Upper lobe of left lung (tissue), 6 donors: Measurements from ENCODE around the gene AQP12A. TPM values are rescaled to one million over a fixed set of nuclear protein-coding genes. Genes with fewer than 3 reads are reported as not detected.
"Not testable (repeated sequence)": the region's sequence is repeated elsewhere in the genome, so short reads cannot be mapped to it uniquely, and the experiment has no call there.

ENCODE experiments used
- ATAC-seq, 2 donors: fragments of 200-7000 bp; cut with Tn5 transposase; one replicate each; pipeline ENCODE4 v1.9.1; 2022; ENCODE audit warnings: mild to moderate bottlenecking in 2 of 2, moderate library complexity in 2 of 2; ENCODE audit not compliant: low FRiP score in 2 of 2
- DNase-seq, 2 donors: peaks; one replicate each; pipeline ENCODE4 v3.0.0-alpha.2; 2019 to 2020
- H3K27ac ChIP-seq, 4 donors: fragments of 200-600 bp; sonication (generic); one replicate each; pipeline ENCODE4 v1.5.1; 2016 to 2019
- H3K27me3 ChIP-seq, 4 donors: fragments of 200-600 bp; sonication (generic); one replicate each; pipeline ENCODE4 v1.5.1; 2017 to 2019
- H3K36me3 ChIP-seq, 4 donors: fragments of 200-600 bp; sonication (generic); one replicate each; pipeline ENCODE4 v1.5.1; 2016 to 2019
- H3K4me1 ChIP-seq, 4 donors: fragments of 200-600 bp; sonication (generic); one replicate each; pipeline ENCODE4 v1.5.1; 2018 to 2019
- H3K4me3 ChIP-seq, 4 donors: fragments of 200-600 bp; sonication (generic); one replicate each; pipeline ENCODE4 v1.5.1; 2017 to 2019; ENCODE audit warnings: mild to moderate bottlenecking in 2 of 4, moderate library complexity in 1 of 4
- H3K9me3 ChIP-seq, 4 donors: fragments of 200-600 bp; sonication (generic); one replicate each; pipeline ENCODE4 v1.5.1; 2018 to 2019
- EP300 ChIP-seq, 4 donors: sonication (generic); formaldehyde crosslinking; IDR thresholded peaks; one replicate each; pipeline ENCODE4 v1.5.1; 2017; ENCODE audit warnings: antibody characterized with exemption in 4 of 4, control low read depth in 2 of 4
- POLR2A ChIP-seq, 4 donors: fragments of 450-650 bp; IDR thresholded peaks; one replicate each; pipeline ENCODE4 v1.5.1; 2016 to 2017; ENCODE audit warnings: antibody characterized with exemption in 4 of 4, mild to moderate bottlenecking in 2 of 4
- POLR2AphosphoS5 ChIP-seq, 2 donors: sonication (generic); formaldehyde crosslinking; IDR thresholded peaks; one replicate each; pipeline ENCODE4 v1.5.1; 2017; ENCODE audit warnings: antibody characterized with exemption in 2 of 2
- WGBS, 2 donors: methylation state at CpG; one replicate each; pipeline ENCODE4 v1.1.5; 2017 to 2018; 5-methylcytosine and 5-hydroxymethylcytosine counted together
- total RNA-seq, 6 donors: library from RNA; depleted of rRNA in 4 of 6; stranded (reverse); fragments of >200 nt in 4 of 6; gene quantifications; one replicate each; pipeline versions ENCODE4 v1.1.0 to v1.2.1, GENCODE V29; 2016 to 2021
- TF ChIP-seq, protein P1 (sequence below), 6 experiments: fragments of 450-650 bp in 4 of 6; fragments of 200-600 bp in 2 of 6; sonication (generic) in 2 of 6; IDR thresholded peaks; one replicate each; pipeline ENCODE4 v1.5.1; 2016 to 2019; ENCODE audit warnings: antibody characterized with exemption in 6 of 6
- donor health status: DM: no; HTN: no; CAD: no; lungs with moderate emphysema.
- donor health status: DM: no; HTN: yes; CAD: no; lungs with severe emphysema.

Gene AQP12A
- total RNA-seq, 6 donors from 2014 or later, result not detected

DNA sequence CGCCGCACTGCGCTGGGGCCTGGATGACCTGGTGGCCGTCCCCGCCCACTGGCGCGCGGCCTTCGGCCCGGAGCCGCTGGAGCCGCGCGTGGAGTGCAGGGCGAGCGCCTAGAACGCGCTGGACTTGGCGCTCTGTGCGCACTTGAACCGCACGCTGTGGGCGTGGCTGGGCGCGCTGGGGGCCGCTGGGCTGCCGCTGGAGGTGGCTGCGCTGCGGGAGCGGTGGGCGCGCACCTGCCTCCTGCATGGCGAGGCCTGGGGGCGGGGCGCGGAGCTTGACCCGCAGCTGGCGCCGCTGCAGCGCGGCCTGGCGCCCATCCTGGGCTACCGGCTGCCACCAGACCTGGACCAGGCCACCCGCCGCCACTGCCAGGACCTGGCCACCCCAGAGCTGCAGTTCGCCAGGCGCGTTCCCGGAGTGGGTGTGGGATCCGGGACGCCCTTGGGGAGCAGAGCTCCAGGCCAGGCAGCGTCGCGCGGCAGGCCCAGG is 18.9 kb upstream of the AQP12A start:
- TF ChIP-seq POLR2AphosphoS5 (IDR thresholded peaks at IDR 0.05) (no peak), POLR2A (IDR thresholded peaks at IDR 0.05) (no peak), EP300 (IDR thresholded peaks at IDR 0.05) (no peak)
- TF ChIP-seq, protein P1, sequence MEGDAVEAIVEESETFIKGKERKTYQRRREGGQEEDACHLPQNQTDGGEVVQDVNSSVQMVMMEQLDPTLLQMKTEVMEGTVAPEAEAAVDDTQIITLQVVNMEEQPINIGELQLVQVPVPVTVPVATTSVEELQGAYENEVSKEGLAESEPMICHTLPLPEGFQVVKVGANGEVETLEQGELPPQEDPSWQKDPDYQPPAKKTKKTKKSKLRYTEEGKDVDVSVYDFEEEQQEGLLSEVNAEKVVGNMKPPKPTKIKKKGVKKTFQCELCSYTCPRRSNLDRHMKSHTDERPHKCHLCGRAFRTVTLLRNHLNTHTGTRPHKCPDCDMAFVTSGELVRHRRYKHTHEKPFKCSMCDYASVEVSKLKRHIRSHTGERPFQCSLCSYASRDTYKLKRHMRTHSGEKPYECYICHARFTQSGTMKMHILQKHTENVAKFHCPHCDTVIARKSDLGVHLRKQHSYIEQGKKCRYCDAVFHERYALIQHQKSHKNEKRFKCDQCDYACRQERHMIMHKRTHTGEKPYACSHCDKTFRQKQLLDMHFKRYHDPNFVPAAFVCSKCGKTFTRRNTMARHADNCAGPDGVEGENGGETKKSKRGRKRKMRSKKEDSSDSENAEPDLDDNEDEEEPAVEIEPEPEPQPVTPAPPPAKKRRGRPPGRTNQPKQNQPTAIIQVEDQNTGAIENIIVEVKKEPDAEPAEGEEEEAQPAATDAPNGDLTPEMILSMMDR (IDR thresholded peaks at IDR 0.05), result no peak
- Histone ChIP-seq H3K27me3 (peaks cover 0 to 15% (median 4%) of the 10 kb centered on the region in 4 donors), H3K4me3 (no peak overlapping the region), H3K4me1 (peaks cover 0 to 8% (median 0%) of the 10 kb centered on the region in 4 donors), H3K36me3 (no peaks in the 10 kb centered on the region), H3K9me3 (no peaks in the 10 kb centered on the region), H3K27ac (no peak overlapping the region)
- 15 to 47% methylated on average over 3 to 13 of the region's 55 CpGs for WGBS, 2 donors
- DNase-seq, result peak in 1 of 2 donors; percentile 83
- no peak for ATAC-seq

DNA sequence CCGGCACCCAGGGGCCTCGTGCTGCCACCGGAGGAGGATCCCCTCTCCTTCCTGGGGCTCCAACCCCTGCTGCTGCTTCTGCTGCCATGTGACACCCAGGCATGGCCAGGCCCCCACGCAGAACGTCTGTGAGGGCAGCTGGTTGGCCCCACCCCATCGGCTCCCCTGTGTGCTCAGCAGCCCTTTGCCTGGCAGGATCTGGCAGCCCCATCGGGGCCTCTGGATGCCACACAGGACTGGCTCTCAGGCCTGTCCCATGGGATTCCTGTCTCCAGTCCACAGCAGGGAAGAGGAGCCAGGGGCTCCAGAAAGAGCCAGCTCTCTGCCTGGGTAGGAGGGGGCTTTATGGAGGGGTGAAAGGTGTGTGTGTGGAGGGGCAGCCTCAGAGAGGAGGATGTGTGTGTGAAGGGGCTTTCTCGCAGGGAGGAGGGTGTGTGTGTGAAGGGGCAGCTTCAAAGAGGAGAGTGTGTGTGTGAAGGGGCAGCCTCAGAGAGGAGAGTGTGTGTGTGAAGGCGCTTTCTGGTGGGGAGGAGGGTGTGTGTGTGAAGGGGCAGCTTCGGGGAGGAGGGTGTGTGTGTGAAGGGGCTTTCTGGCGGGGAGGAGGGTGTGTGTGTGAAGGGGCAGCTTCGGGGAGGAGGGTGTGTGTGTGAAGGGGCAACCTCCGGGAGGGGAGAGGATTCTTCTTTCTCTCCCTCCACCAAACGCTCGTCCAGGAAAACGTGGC is 17.0 kb upstream of the AQP12A start:
- not testable (repeated sequence) for H3K4me3 ChIP-seq, H3K4me1 ChIP-seq, ATAC-seq, H3K9me3 ChIP-seq, H3K36me3 ChIP-seq, H3K27ac ChIP-seq
- peak in 1 of 2 donors; percentile 46 for DNase-seq
- peaks cover 0 to 15% (median 4%) of the 10 kb centered on the region in 4 donors for H3K27me3 ChIP-seq
- WGBS, 2 donors, result 18 to 19% methylated on average over 8 to 9 of the region's 16 CpGs

DNA sequence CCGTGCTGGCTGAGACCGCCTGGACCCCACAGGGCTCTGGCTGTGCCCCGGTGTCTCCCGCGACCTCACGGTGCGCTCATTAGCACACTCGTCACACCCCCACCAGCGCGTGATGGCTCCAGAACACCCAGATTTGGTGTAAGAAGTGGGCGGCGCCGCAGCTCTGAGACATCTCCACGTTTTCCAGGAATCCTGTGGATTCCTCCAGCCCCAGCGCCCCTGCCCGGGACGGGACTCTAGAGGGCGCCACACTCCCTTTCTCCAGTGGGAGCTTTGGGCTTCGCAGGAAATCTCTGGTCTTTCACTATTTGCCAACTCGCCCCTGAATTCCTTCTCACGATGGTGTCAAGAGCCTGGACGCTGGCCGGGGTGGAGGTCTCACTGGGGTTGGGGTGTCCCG is 16.3 kb upstream of the AQP12A start:
- not testable (repeated sequence) for DNase-seq, H3K27ac ChIP-seq, H3K9me3 ChIP-seq, H3K36me3 ChIP-seq, H3K4me1 ChIP-seq, H3K4me3 ChIP-seq
- peaks cover 0 to 15% (median 4%) of the 10 kb centered on the region in 4 donors for H3K27me3 ChIP-seq
- no CpG with 5 or more reads among the region's 24 CpGs for WGBS, 2 donors
- peak in 1 of 2 donors; percentile 37 for ATAC-seq

DNA sequence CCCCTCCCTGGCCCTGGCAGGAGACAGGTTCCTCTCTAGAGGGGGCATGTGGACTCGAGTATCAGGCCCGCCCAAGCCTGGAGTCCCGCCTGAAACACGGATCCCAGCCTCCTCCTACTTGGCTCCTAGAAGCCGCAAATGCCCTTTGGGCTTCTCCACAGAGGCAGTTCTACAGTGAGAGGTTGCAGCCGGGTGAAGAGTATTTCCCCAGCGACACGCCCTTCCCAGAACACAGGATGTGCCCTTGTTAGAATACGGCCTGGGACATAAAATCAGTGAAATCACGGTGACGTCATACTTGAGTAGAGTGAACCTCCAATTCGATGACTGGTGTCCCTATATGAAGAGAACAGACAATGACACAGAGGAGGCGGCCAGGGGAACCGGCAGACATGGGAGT is 13.6 kb upstream of the AQP12A start:
- ATAC-seq, result not testable (repeated sequence)

DNA sequence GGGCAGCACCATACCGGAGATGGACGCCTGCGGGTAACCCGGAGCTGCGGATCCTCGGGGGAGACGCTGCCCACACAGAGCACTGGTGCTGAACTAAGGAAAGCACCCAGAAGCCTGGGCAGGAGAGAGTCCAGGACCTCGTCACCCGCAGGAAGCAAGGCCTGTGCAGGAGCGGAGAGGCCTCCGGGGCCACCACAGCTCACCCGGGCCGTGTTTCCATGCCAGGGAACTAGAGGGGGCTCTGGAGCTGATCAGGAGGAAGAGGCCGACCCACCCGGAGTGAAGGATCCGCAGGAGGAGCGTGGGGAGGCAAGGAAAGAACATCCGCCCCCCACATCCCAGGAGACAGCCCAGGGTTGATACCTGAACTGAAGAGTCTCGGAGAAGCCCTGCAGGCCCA is 12.8 kb upstream of the AQP12A start:
- H3K27me3 ChIP-seq, DNase-seq, ATAC-seq, H3K27ac ChIP-seq, H3K4me1 ChIP-seq, H3K9me3 ChIP-seq, H3K36me3 ChIP-seq, H3K4me3 ChIP-seq: not testable (repeated sequence)
- WGBS, 2 donors, result no CpG with 5 or more reads among the region's 19 CpGs

More for the DNA sequence above, 13.6 kb upstream of the AQP12A start:
- H3K27ac ChIP-seq, H3K9me3 ChIP-seq, DNase-seq, H3K4me1 ChIP-seq, H3K4me3 ChIP-seq, H3K36me3 ChIP-seq, H3K27me3 ChIP-seq: not testable (repeated sequence)
- WGBS, 2 donors, result 85% methylated on average over 4 of the region's 14 CpGs; no CpG with 5 or more reads in 1 of the 2 donors

DNA sequence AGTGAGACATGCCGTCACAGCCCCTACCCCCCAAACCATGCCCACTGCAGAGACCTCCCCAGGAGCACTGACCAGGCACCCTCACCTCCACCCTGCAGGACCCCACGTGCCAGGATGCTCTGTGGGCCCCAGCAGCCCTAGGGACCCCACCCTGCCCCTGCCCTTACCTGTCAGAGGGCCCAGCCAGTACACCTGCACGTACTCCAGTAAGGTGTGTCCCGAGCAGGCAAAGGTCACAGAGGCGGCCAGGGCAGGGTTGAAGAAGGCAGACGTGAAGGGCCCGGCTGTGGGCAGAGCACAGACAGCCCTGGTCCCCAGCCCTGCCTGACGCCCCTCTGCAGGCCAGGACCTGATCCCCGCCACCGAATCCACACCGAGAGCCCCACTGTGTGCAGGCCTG is 11.5 kb upstream of the AQP12A start:
- H3K27ac ChIP-seq, H3K4me1 ChIP-seq, H3K9me3 ChIP-seq, DNase-seq, ATAC-seq, H3K36me3 ChIP-seq, H3K27me3 ChIP-seq, H3K4me3 ChIP-seq: not testable (repeated sequence)
- WGBS, 2 donors, result 77% methylated on average over 2 of the region's 11 CpGs; no CpG with 5 or more reads in 1 of the 2 donors

DNA sequence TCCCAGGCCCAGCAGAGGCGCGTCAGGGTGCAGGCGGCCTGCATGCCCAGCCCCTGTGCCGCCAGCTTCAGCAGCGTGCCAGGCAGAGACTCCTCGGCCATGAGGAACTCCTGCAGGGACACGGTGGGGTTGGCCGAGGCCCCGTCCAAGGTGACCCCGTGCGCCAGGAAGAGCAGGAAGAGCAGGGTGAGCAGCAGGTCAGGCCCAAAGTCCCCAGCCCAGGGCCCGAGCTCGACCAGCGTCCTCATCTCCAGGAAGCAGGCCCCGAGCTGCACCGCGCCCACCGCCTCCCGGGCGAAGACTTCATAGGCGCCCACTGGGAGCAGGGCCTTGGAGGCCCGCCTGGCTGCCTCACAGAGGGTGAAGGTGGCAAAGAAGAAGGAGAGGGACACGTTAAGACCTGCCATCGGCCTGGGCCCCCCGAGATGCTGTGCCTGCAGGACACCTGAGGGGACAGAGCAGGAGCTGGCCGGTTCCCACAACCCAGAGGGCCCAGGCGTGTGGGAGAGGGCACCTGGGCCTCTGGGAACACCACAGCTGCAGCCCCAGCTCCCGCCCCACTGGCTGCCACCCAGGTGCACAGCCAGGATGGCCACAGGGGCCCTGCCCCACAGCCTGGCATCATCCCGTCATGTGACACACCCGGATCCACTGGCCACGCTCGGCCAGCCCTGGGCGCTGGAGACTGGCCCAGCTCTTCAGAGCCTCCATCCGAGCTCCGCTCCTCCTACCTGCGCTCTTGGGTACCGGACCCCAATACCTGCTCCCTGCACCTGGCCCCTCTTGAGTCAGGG is 9.0 kb upstream of the AQP12A start, which contains the start of gene AQP12B:
Gene AQP12B (minus strand): TSS at position 455 of the 794 bp plus-strand sequence. CDS start 48 bp downstream, at position 407.
- H3K36me3 ChIP-seq, result not testable (repeated sequence)
- ATAC-seq (peak in 1 of 2 donors; percentile 7), DNase-seq (peak in 1 of 2 donors; percentile 80)

DNA sequence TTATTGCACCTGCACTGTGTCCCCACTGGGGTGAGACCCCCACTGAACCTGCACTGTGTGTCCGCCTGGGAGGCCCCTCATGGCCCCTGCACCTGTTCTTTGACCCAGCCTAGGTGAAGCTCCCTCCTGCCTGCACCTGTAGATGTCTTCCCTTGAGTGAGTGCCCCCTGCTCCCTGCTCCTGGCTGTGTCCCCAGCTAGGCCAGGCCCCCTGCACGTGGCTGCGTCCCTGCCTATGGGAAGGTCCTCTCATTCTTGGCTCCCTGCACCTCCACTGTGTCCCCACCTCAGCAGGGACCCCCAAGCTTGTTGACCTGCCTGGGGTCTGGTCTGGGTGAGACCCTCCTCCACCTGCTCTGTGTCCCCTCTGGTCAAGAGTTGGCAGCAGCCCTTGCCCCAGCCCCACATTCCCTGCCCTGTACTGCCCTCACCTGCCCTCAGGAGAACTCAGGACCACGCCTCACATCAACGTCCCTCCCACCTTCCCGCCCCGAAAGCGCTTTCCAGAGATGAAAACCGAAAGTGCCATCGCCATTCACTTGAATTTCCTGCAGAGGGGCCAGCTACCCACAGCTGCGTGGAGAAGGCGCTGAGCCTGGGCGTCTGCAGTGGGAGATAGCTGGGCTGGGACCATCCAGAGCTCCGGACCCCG is 8.2 kb upstream of the AQP12A start:
- not testable (repeated sequence) for H3K36me3 ChIP-seq, H3K27me3 ChIP-seq, H3K4me1 ChIP-seq, H3K4me3 ChIP-seq, H3K27ac ChIP-seq, H3K9me3 ChIP-seq
- ATAC-seq (peak in 1 of 2 donors; percentile 12), DNase-seq (peak in 1 of 2 donors; percentile 50)
- 69 to 80% methylated on average over 1 to 2 of the region's 15 CpGs for WGBS, 2 donors

More for the DNA sequence above, 9.0 kb upstream of the AQP12A start, which contains the start of gene AQP12B:
- 92 to 96% methylated on average over 13 to 16 of the region's 37 CpGs for WGBS, 2 donors
- H3K4me3 ChIP-seq, H3K27me3 ChIP-seq, H3K27ac ChIP-seq, H3K9me3 ChIP-seq, H3K4me1 ChIP-seq: not testable (repeated sequence)

DNA sequence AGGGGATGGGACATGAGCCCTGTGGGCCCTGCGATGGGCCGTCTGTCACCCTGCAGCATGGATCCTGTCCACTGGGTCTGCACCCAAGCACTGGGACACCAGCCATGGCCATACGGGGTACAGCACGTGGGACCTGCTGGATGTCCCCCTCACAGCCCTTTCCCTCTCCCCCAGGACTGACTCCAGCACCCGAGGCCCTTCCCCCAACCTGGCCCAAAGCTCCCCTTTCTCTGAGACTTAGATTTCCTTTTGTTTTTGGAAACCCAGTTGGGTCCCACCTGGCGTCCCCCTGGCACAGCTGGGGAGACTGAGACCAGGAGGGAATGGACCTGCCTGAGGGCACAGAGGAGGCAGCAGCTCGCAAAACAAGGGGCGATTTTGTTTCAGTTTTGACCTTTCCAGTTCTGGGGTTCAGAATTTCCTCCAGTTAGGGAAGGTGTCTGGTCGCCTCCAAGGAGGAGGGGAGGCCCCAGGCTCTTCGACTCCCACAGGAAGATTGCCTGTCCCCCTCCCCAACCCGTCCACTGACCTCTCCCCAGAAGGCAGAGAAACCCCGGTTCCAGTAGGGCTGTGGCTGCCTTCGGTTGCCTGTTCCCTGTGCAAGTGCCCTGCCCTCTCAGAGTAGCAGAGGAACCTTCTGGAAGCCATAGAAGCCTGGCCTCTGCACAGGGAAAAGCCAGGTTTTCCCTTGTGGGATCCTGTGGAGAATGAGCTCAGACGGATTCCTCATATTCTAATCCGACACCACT is 7.5 kb upstream of the AQP12A start:
- not testable (repeated sequence) for H3K9me3 ChIP-seq, H3K27me3 ChIP-seq, H3K4me1 ChIP-seq, DNase-seq, H3K4me3 ChIP-seq, H3K27ac ChIP-seq, H3K36me3 ChIP-seq
- ATAC-seq, result peak in 1 of 2 donors; percentile 1
- 63 to 73% methylated on average over 7 to 14 of the region's 15 CpGs for WGBS, 2 donors
